ENCODE results near the gene KNOP1.
"Not testable (repeated sequence)": the region's sequence is repeated elsewhere in the genome, so short reads cannot be mapped to it uniquely, and the experiment has no call there.

DNA sequence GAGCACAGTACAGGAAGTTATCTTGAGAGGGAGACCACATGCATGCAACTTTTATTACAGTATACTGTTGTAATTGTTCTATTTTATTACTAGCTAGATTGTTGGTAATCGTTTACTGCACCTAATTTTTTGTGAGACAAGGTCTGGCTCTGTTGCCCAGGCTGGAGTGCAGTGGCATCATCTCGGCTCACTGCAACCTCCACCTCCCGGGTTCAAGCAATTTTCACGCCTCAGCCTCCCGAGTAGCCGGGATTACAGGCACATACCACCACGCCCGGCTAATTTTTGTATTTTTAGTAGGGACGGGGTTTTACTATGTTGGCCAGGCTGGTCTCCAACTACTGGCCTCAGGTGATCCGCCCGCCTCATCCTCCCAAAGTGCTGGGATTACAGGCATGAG lies 1.3 kb downstream of the KNOP1 start:
- not testable (repeated sequence) for TF ChIP-seq POLR2A, POLR2AphosphoS5 (IDR thresholded peaks at IDR 0.05; ENCODE audit: low read depth, low read length)
